OCI-LY7 (cell line): ENCODE measurements around the gene FOXJ3. TPM values are rescaled to one million over a fixed set of nuclear protein-coding genes. Genes with fewer than 3 reads are reported as not detected.

ENCODE experiments used
- BruUV-seq: library from RNA; stranded (reverse); fragments of 400-500 nt; replicated peaks from 2 replicates; lab custom pipeline; 2021; lab: Mats Ljungman, UMichigan
- CTCF ChIA-PET: fragments of 300-600 bp; sonication (Branson Sonifier 250); formaldehyde crosslinking; loops from one replicate; lab custom pipeline; 2022; ENCODE audit warnings: antibody characterized with exemption; ENCODE audit not compliant: unreplicated experiment; lab: Charles Lee
- POLR2A ChIA-PET: fragments of 300-600 bp; sonication (Branson Sonifier 250); formaldehyde crosslinking; loops from one replicate; lab custom pipeline; 2022; ENCODE audit warnings: antibody characterized with exemption; lab: Charles Lee
- DNase-seq: peaks from one replicate; pipeline ENCODE4 v3.0.0-alpha.2; 2015; ENCODE audit warnings: low spot score
- H2AFZ ChIP-seq: fragments of 200-600 bp; sonication (generic), shearing (Covaris generic); 2 replicates; pipeline ENCODE4 v1.6.1; 2014; ENCODE audit warnings: mild to moderate bottlenecking, antibody characterized with exemption, low read length, moderate library complexity
- H3K27ac ChIP-seq: fragments of 200-600 bp; sonication (generic); 2 replicates; pipeline ENCODE4 v1.5.1; 2014; ENCODE audit warnings: mixed run types, low read depth, mild to moderate bottlenecking, moderate library complexity, low read length, inconsistent platforms; ENCODE audit not compliant: poor library complexity, severe bottlenecking
- H3K36me3 ChIP-seq: fragments of 200-600 bp; sonication (generic); 2 replicates; pipeline ENCODE4 v1.6.1; 2014; ENCODE audit warnings: mild to moderate bottlenecking, antibody characterized with exemption, low read length, moderate library complexity, mixed read lengths; ENCODE audit not compliant: insufficient read depth
- H3K4me1 ChIP-seq: fragments of 200-600 bp; sonication (generic); 2 replicates; pipeline ENCODE4 v1.5.1; 2014; ENCODE audit warnings: mild to moderate bottlenecking, low read length; ENCODE audit not compliant: insufficient read depth, poor library complexity, severe bottlenecking
- H3K4me2 ChIP-seq: fragments of 200-600 bp; sonication (generic); 2 replicates; pipeline ENCODE4 v1.6.1; 2014; ENCODE audit warnings: mild to moderate bottlenecking, low read length
- H3K4me3 ChIP-seq: fragments of 200-600 bp; sonication (generic); 2 replicates; pipeline ENCODE4 v1.5.1; 2014; ENCODE audit warnings: mild to moderate bottlenecking, low read depth, low read length; ENCODE audit not compliant: poor library complexity, severe bottlenecking
- H3K79me2 ChIP-seq: fragments of 200-600 bp; sonication (generic); 2 replicates; pipeline ENCODE4 v1.6.1; 2016; ENCODE audit warnings: low read depth, mild to moderate bottlenecking, low read length, moderate library complexity, mixed read lengths; ENCODE audit not compliant: insufficient read depth
- H3K9me2 ChIP-seq: fragments of 200-600 bp; sonication (generic); 2 replicates; pipeline ENCODE4 v1.6.1; 2016; ENCODE audit warnings: mild to moderate bottlenecking, low read length, mixed read lengths; ENCODE audit not compliant: insufficient read depth
- H3K9me3 ChIP-seq: fragments of 200-600 bp; sonication (generic); 2 replicates; pipeline ENCODE4 v1.6.1; 2014; ENCODE audit warnings: mild to moderate bottlenecking, mixed run types, low read length, mixed read lengths
- H4K20me1 ChIP-seq: fragments of 200-600 bp; sonication (generic); 2 replicates; pipeline ENCODE4 v1.6.1; 2014; ENCODE audit warnings: mild to moderate bottlenecking, antibody characterized with exemption, low read length, moderate library complexity, mixed read lengths; ENCODE audit not compliant: insufficient read depth
- CTCF ChIP-seq: fragments of 200-600 bp; sonication (generic); conservative IDR thresholded peaks from 2 replicates; pipeline ENCODE4 v1.5.1; 2014; ENCODE audit warnings: mild to moderate bottlenecking, antibody characterized with exemption, low read length, moderate library complexity, mixed read lengths
- EZH2phosphoT487 ChIP-seq: fragments of 200-600 bp; sonication (generic); IDR thresholded peaks from 2 replicates; pipeline ENCODE4 v1.6.1; 2018; ENCODE audit warnings: low read depth, borderline replicate concordance, mild to moderate bottlenecking, mixed run types, antibody characterized with exemption, low read length, moderate library complexity, mixed read lengths
- intact Hi-C: fragments of 100-400 bp; cut with micrococcal nuclease; formaldehyde crosslinking; loops from one replicate; pipeline ENCODE4 v1.10.0; 2022; ENCODE audit not compliant: unreplicated experiment
- total RNA-seq, 2 experiments: library from RNA; depleted of rRNA in 1 of 2; stranded (reverse); fragments of >200 nt in 1 of 2; shearing (Covaris generic) in 1 of 2; gene quantifications; 2 replicates each; pipeline ENCODE4 v1.2.3, GENCODE V29; 2014 to 2022

FOXJ3 gene
- total RNA-seq, 2 experiments from 2014 or later = 34.8 to 43.1 TPM

GRCh38 chr1:42250164-42250563 lies 84.9 kb downstream of the FOXJ3 start:
- H3K9me2 ChIP-seq = no peaks in the 10 kb centered on the region
- H3K27ac ChIP-seq = no peak overlapping the region
- H4K20me1 ChIP-seq = no peaks in the 10 kb centered on the region
- no TSS peak for BruUV-seq
- no peaks in the 10 kb centered on the region for H3K4me1 ChIP-seq
- POLR2A ChIA-PET = interaction anchor here (0.6 kb wide), 1 partner anchor 41 kb away, joined by 3 read pairs; no protein-coding TSS in a partner anchor
- H3K9me3 ChIP-seq = peaks cover 7% of the 10 kb centered on the region; the same call in 1 of the 2 replicates
- H3K4me3 ChIP-seq = no peak overlapping the region
- no peak overlapping the region for H3K4me2 ChIP-seq
- TF ChIP-seq EZH2phosphoT487 (no peak), CTCF (no peak)
- intact Hi-C loops = no loop called here
- no peak for DNase-seq
- H3K36me3 ChIP-seq = peaks cover 27% of the 10 kb centered on the region
- peaks cover 50% of the 10 kb centered on the region for H3K79me2 ChIP-seq
- H2AFZ ChIP-seq = no peak overlapping the region
- CTCF ChIA-PET = no interaction called here

GRCh38 chr1:42240966-42241755 lies 93.9 kb downstream of the FOXJ3 start:
- DNase-seq = no peak
- Histone ChIP-seq H3K9me2 (no peaks in the 10 kb centered on the region), H3K79me2 (peaks cover 58% of the 10 kb centered on the region), H3K4me1 (no peaks in the 10 kb centered on the region), H3K27ac (no peak overlapping the region), H2AFZ (no peak overlapping the region), H3K4me2 (no peak overlapping the region), H4K20me1 (no peaks in the 10 kb centered on the region), H3K9me3 (peaks cover 20% of the 10 kb centered on the region), H3K36me3 (peaks cover 55% of the 10 kb centered on the region), H3K4me3 (no peak overlapping the region)
- intact Hi-C loops = no loop called here
- ChIA-PET POLR2A (no interaction called here), CTCF (no interaction called here)
- BruUV-seq = no TSS peak
- no peak for TF ChIP-seq CTCF
- no peak for TF ChIP-seq EZH2phosphoT487

- no TSS peak for BruUV-seq
- H3K4me3 ChIP-seq = no peak overlapping the region
- no peak overlapping the region for H3K27ac ChIP-seq
- H3K9me3 ChIP-seq = peaks cover 27% of the 10 kb centered on the region
- POLR2A ChIA-PET = no interaction called here
- intact Hi-C loops = no loop called here
- peaks cover 62% of the 10 kb centered on the region for H3K36me3 ChIP-seq
- no peak for DNase-seq
- H3K4me2 ChIP-seq = no peak overlapping the region
- H4K20me1 ChIP-seq = no peaks in the 10 kb centered on the region
- H3K79me2 ChIP-seq = peaks cover 42% of the 10 kb centered on the region; the same call in 1 of the 2 replicates
- CTCF ChIA-PET = no interaction called here
- no peaks in the 10 kb centered on the region for H3K9me2 ChIP-seq
- TF ChIP-seq CTCF (no peak), EZH2phosphoT487 (no peak)
- H2AFZ ChIP-seq = no peak overlapping the region
- no peaks in the 10 kb centered on the region for H3K4me1 ChIP-seq
These were observed 95.5 kb downstream of the FOXJ3 start for GRCh38 chr1:42239555-42239954.
